ENCODE data around the gene MTFR1L. TPM values are rescaled to one million over a fixed set of nuclear protein-coding genes. Genes with fewer than 3 reads are reported as not detected.

The MTFR1L gene
- total and polyA plus RNA-seq, 9 of the 15 experiments (the other 6 are each of a cell fraction or from before 2014, with no cell fraction given): 41.4 to 98.5 (median 53.7) TPM

DNA sequence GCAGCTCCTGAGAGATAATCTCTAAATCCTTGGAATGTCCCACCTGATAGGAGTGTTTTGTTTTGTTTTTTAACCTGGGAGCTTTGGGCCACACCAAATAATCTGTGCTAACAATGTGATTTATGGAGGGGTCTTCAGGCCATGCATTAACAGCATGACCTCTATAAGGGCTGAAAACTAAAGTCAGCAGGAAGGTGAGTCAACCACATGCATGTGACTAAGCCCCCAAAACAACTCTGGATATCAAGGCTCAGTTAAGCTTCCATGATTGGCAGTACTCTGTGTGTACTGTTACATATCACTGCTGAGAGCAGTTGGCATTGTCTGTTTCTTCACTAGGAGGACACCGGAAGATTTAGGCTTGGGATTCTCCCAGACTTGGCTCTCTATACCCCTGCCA, 28.8 kb downstream of the MTFR1L start (continued):
- TF ChIP-seq, protein P1, sequence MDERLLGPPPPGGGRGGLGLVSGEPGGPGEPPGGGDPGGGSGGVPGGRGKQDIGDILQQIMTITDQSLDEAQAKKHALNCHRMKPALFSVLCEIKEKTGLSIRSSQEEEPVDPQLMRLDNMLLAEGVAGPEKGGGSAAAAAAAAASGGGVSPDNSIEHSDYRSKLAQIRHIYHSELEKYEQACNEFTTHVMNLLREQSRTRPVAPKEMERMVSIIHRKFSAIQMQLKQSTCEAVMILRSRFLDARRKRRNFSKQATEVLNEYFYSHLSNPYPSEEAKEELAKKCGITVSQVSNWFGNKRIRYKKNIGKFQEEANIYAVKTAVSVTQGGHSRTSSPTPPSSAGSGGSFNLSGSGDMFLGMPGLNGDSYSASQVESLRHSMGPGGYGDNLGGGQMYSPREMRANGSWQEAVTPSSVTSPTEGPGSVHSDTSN (CRISPR knock-in tag; IDR thresholded peaks at IDR 0.05; ENCODE audit: low read depth): no peak
- TF ChIP-seq, protein P1 (tag; conservative IDR thresholded peaks at IDR 0.05; ENCODE audit: low read depth): 0 out of 2 replicates have a peak, but pooled peaks have one; percentile 13
- 0 out of 2 replicates have a peak, but pooled peaks have one; percentile 28 for TF ChIP-seq FOSL1 (tag; conservative IDR thresholded peaks at IDR 0.05)

DNA sequence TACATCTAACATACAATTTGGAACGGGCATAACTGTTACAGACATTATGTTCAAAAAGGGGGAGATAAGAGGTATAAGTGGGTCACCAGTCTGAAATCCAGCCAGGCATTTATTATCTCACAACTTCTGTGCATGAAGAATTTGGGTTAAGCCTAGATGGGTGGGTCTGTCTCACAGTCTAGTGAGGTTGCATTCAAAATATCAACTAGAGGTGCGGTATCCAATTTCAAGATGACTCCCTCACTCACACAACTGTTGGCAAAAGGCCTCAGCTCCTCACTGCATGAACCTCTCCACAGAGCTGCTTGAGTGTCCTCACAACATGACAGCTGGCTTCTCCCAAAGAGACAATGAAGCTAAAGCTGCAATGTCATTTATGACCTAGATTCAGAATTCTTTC, 34.8 kb downstream of the MTFR1L start:
- Histone ChIP-seq H3K9me1 (ENCODE audit: control insufficient read depth, insufficient read depth, low read length) (no peaks in the 10 kb centered on the region), H3K36me3 (ENCODE audit: control insufficient read depth, insufficient read depth, low read length) (peaks cover 38% of the 10 kb centered on the region), H3K9me3 (replicated peaks; ENCODE audit: control insufficient read depth, insufficient read depth, low read depth, low read length) (no peaks in the 10 kb centered on the region), H3K79me2 (ENCODE audit: control insufficient read depth, insufficient read depth, low read length) (peaks cover 99% of the 10 kb centered on the region), H4K20me1 (replicated peaks; ENCODE audit: control insufficient read depth, insufficient read depth, low read length) (peaks cover 9% of the 10 kb centered on the region), H3K4me3 (no peak overlapping the region), H3K4me2 (ENCODE audit: insufficient read depth, low read length) (peak overlapping the region; percentile 52), H3K27me3 (ENCODE audit: control insufficient read depth in 2 of 2, insufficient read depth in 2 of 2, low read length in 2 of 2) (no peaks in the 10 kb centered on the region), H3K4me1 (replicated peaks in 1 of 2; ENCODE audit: control insufficient read depth in 2 of 2, insufficient read depth in 2 of 2, low read length in 2 of 2) (peaks cover 24 to 28% of the 10 kb centered on the region in 2 experiments), H3K9ac (ENCODE audit: insufficient read depth in 1 of 2, low read depth in 2 of 2, low read length in 2 of 2) (peak overlapping the region in 1 of 2 experiments; percentile 49; a peak in 1 of 4 replicates), H2AFZ (ENCODE audit: low read depth, low read length) (no peak overlapping the region), H3K27ac (ENCODE audit: extremely low read depth, low read depth, low read length) (peak overlapping the region; percentile 4; the same call in 1 of the 3 replicates)
- FAIRE-seq (no peak), DNase-seq (ENCODE audit: extremely low read depth in 1 of 4, low spot score in 3 of 4) (peak in 2 of 4 experiments; percentile 51 to 72), ATAC-seq (peak; percentile 50)
- CTCF ChIA-PET (ENCODE audit: low intra/inter-chr PET ratio): no interaction called here
- POLR2A ChIA-PET: interaction anchor here (0.8 to 1.2 kb wide), 4 partner anchors 12 to 165 kb away, joined by 3 to 4 read pairs (median 3); partner anchors contain the start of gene PAQR7
- no TSS peak for BruUV-seq (replicated peaks)
- in situ Hi-C loops (cut with MboI) (no loop called here), intact Hi-C loops (cut with micrococcal nuclease) (no loop called here)
- WGBS (ENCODE audit: insufficient coverage, low coverage, missing lambda C conversion rate): 4% methylated on average over 2 of the region's 2 CpGs
- peak; percentile 79 for TF ChIP-seq NCOR1 (IDR thresholded peaks at IDR 0.05)
- TF ChIP-seq RB1 (IDR thresholded peaks at IDR 0.05; ENCODE audit: low read depth): no peak
- TF ChIP-seq TEAD4 (IDR thresholded peaks at IDR 0.05; ENCODE audit: low read length): peak; percentile 50; the same call in 1 of the 2 replicates
- TF ChIP-seq TEAD4 (CRISPR knock-in tag; IDR thresholded peaks at IDR 0.05; ENCODE audit: borderline replicate concordance): no peak
- TF ChIP-seq, protein P2, sequence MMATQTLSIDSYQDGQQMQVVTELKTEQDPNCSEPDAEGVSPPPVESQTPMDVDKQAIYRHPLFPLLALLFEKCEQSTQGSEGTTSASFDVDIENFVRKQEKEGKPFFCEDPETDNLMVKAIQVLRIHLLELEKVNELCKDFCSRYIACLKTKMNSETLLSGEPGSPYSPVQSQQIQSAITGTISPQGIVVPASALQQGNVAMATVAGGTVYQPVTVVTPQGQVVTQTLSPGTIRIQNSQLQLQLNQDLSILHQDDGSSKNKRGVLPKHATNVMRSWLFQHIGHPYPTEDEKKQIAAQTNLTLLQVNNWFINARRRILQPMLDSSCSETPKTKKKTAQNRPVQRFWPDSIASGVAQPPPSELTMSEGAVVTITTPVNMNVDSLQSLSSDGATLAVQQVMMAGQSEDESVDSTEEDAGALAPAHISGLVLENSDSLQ (IDR thresholded peaks at IDR 0.05): 0 out of 2 replicates have a peak, but pooled peaks have one; percentile 16
- TF ChIP-seq EP400 (IDR thresholded peaks at IDR 0.05): 0 out of 2 replicates have a peak, but pooled peaks have one; percentile 33
- peak; percentile 42; the same call in 1 of the 2 replicates for TF ChIP-seq MECOM (CRISPR knock-in tag; IDR thresholded peaks at IDR 0.05)
- TF ChIP-seq, protein P1 (CRISPR knock-in tag; IDR thresholded peaks at IDR 0.05; ENCODE audit: low read depth): no peak
- TF ChIP-seq, protein P1 (tag; conservative IDR thresholded peaks at IDR 0.05; ENCODE audit: low read depth): no peak
- TF ChIP-seq ZNF140 (CRISPR knock-in tag; IDR thresholded peaks at IDR 0.05): no peak
- no peak for TF ChIP-seq PHB2 (IDR thresholded peaks at IDR 0.05; ENCODE audit: low read depth)
- TF ChIP-seq CBX1 (IDR thresholded peaks at IDR 0.05; ENCODE audit: low read depth): no peak
- no peak for TF ChIP-seq XRCC5 (IDR thresholded peaks at IDR 0.05; ENCODE audit: low read depth, low read length)
